H1 (cell line): Measurements from ENCODE around the gene ABHD16A. TPM values are rescaled to one million over a fixed set of nuclear protein-coding genes. Genes with fewer than 3 reads are reported as not detected.

Source experiments
- CHD7 ChIP-seq: fragments of 300-600 bp; sonication (generic); IDR thresholded peaks from 2 replicates; pipeline ENCODE4 v1.7.1; 2012; ENCODE audit warnings: low read length, moderate library complexity, mild to moderate bottlenecking, inconsistent platforms; ENCODE audit not compliant: insufficient replicate concordance
- GTF2F1 ChIP-seq: IDR thresholded peaks from 2 replicates; pipeline ENCODE4 v1.6.1; 2012; ENCODE audit warnings: low read depth, low read length, improper control_type of control experiment, borderline replicate concordance
- SAP30 ChIP-seq: fragments of 300-600 bp; sonication (generic); IDR thresholded peaks from 2 replicates; pipeline ENCODE4 v1.7.1; 2012; ENCODE audit warnings: low read length, moderate library complexity, mild to moderate bottlenecking, inconsistent platforms; ENCODE audit not compliant: insufficient read depth, insufficient replicate concordance
- USF2 ChIP-seq: IDR thresholded peaks from 2 replicates; pipeline ENCODE4 v1.6.1; 2011; ENCODE audit warnings: low read length, improper control_type of control experiment
- polyA plus RNA-seq, 7 experiments: library from polyadenylated mRNA; depleted of rRNA in 3 of 7; stranded (reverse) in 5 of 7; unstranded in 2 of 7; fragments of >200 nt in 5 of 7; fragments of 200-250 nt in 2 of 7; gene quantifications; 1 replicate in 5 of 7; 2 replicates in 1 of 7; 4 replicates in 1 of 7; pipeline versions ENCODE4 v1.2.1 to v1.2.3, GENCODE V29; 2011 to 2013; ENCODE audit warnings: missing spikeins in 2 of 7, mixed read lengths in 2 of 7
- total RNA-seq: library from RNA; stranded (reverse); fragmentation: NEBNext Ultra II Directional; extraction: Animal tissue kit (Norgen Biotek cat#: 25700); gene quantifications from 2 replicates; pipeline ENCODE4 v1.2.1, GENCODE V29; 2021

ABHD16A gene
- total and polyA plus RNA-seq, 2 of the 8 experiments (the other 6 are each of a cell fraction or from before 2014, with no cell fraction given): 32.9 to 40.2 TPM

GRCh38 chr6:31700740-31701401 lies 2.3 kb downstream of the ABHD16A start (continued):
- no peak for TF ChIP-seq CHD7
- no peak for TF ChIP-seq USF2
- no peak for TF ChIP-seq SAP30
- no peak for TF ChIP-seq GTF2F1
